ENCODE data around the gene DNMBP. TPM values are rescaled to one million over a fixed set of nuclear protein-coding genes. Genes with fewer than 3 reads are reported as not detected.

DNMBP gene
- total and polyA plus RNA-seq, 2 experiments from 2014 or later: 12.4 to 18.5 TPM

DNA sequence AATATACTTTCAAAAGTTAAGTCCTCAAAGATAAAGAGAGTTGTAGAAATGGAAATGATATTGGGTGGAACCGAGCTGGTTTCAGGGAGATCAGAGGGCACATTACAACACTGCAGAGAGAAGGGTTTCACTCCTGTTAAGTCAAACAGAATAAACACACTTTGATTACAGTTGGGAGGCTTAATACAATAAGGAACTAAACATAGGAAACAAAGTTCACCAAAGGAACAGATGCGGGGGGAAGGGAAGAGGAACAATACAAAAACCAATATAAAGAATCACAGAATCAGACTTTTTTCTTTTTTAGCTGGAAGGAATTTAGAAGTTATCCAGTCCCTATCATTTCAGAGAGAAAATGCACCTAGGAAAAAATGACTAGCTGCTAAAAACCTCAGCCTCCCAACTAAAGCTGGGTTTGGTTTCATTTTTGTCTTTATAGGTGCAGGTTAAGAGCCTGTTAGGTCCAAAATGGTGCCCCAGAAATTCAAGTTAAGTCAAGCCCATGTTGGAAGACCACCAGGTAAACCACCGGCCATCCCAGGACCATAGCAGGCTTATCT lies 81.9 kb downstream of the DNMBP start:
- Histone ChIP-seq H4K20me1 (ENCODE audit: insufficient read depth) (0 out of 2 replicates have a peak, but pooled peaks cover 7% of the 10 kb centered on the region), H3K79me2 (ENCODE audit: insufficient read depth) (peaks cover 95% of the 10 kb centered on the region), H3F3A (ENCODE audit: insufficient read depth) (peaks cover 15% of the 10 kb centered on the region), H3K9ac (no peak overlapping the region), H3K36me3 (ENCODE audit: low read depth) (no peaks in the 10 kb centered on the region), H3K4me3 (no peak overlapping the region), H2AFZ (no peak overlapping the region), H3K27me3 (replicated peaks; ENCODE audit: insufficient read depth) (no peaks in the 10 kb centered on the region), H3K27ac (no peak overlapping the region), H3K9me2 (ENCODE audit: insufficient read depth) (no peaks in the 10 kb centered on the region), H3K4me1 (ENCODE audit: insufficient read depth) (peaks cover 30% of the 10 kb centered on the region), H3K9me3 (ENCODE audit: low read depth) (no peaks in the 10 kb centered on the region), H3K4me2 (ENCODE audit: unreplicated experiment) (no peak overlapping the region)
- WGBS, 2 experiments (ENCODE audit: low coverage in 1 of 2, low lambda C conversion rate in 2 of 2, missing lambda C conversion rate in 2 of 2): 74 to 82% methylated on average over 3 of the region's 3 CpGs
- TF ChIP-seq EZH2phosphoT487 (IDR thresholded peaks at IDR 0.05; ENCODE audit: insufficient read depth, low read depth) (no peak), EZH2 (IDR thresholded peaks at IDR 0.05; ENCODE audit: insufficient read depth, poor library complexity, severe bottlenecking) (no peak)
- DNase-seq: no peak
- in situ Hi-C loops (cut with MboI): no loop called here

DNA sequence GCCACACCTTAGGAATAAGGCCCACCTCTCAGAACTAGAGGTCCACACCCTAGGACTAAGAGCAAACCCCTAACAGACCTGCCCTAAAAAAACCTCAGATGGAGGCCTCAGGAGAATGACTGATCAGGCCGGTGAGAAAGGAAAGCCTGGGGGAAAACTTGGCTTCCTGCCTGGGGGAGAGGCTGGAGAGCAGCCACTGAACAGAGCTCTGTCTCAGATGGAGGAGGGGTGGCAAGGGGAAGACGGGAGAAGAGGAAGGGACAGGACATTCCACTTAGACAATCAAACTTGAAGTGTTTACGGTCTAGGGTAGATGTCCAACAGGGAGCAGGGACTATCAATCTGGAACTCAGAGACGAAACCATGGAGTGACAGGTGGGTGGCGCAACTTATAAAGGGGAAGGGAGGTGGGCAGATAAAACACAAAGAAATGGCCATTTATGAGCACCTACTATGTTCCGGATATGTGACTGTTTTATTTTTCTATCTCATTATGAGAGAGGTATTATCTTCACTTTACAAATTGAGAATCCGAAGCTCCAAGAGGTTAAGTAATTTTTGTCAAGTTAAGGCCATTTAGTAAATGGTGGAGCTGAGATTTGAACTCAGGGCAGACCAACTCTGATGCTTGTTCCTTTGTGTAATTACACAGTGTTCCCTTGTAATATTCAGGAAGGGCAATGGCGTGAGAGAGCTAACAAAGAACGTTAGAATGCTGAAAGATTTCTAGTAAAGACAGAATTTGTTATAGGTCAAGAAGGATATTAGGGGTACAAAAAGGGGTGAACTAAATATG lies 82.6 kb downstream of the DNMBP start:
- no peak for TF ChIP-seq EZH2phosphoT487 (IDR thresholded peaks at IDR 0.05; ENCODE audit: insufficient read depth, low read depth)
- TF ChIP-seq EZH2 (IDR thresholded peaks at IDR 0.05; ENCODE audit: insufficient read depth, poor library complexity, severe bottlenecking): no peak
- Histone ChIP-seq H3K4me1 (ENCODE audit: insufficient read depth) (peaks cover 28% of the 10 kb centered on the region), H3K36me3 (ENCODE audit: low read depth) (no peaks in the 10 kb centered on the region), H3K79me2 (ENCODE audit: insufficient read depth) (peaks cover 100% of the 10 kb centered on the region), H3K27me3 (replicated peaks; ENCODE audit: insufficient read depth) (no peaks in the 10 kb centered on the region), H3K9ac (no peak overlapping the region), H3F3A (ENCODE audit: insufficient read depth) (peaks cover 12% of the 10 kb centered on the region), H4K20me1 (ENCODE audit: insufficient read depth) (0 out of 2 replicates have a peak, but pooled peaks cover 7% of the 10 kb centered on the region), H3K27ac (no peak overlapping the region), H3K9me3 (ENCODE audit: low read depth) (no peaks in the 10 kb centered on the region), H3K9me2 (ENCODE audit: insufficient read depth) (no peaks in the 10 kb centered on the region), H3K4me3 (no peak overlapping the region), H3K4me2 (ENCODE audit: unreplicated experiment) (no peak overlapping the region), H2AFZ (no peak overlapping the region)
- WGBS, 2 experiments (ENCODE audit: low coverage in 1 of 2, low lambda C conversion rate in 2 of 2, missing lambda C conversion rate in 2 of 2): 72 to 73% methylated on average over 9 of the region's 9 CpGs
- DNase-seq: peak; percentile 53
- in situ Hi-C loops (cut with MboI): no loop called here

DNA sequence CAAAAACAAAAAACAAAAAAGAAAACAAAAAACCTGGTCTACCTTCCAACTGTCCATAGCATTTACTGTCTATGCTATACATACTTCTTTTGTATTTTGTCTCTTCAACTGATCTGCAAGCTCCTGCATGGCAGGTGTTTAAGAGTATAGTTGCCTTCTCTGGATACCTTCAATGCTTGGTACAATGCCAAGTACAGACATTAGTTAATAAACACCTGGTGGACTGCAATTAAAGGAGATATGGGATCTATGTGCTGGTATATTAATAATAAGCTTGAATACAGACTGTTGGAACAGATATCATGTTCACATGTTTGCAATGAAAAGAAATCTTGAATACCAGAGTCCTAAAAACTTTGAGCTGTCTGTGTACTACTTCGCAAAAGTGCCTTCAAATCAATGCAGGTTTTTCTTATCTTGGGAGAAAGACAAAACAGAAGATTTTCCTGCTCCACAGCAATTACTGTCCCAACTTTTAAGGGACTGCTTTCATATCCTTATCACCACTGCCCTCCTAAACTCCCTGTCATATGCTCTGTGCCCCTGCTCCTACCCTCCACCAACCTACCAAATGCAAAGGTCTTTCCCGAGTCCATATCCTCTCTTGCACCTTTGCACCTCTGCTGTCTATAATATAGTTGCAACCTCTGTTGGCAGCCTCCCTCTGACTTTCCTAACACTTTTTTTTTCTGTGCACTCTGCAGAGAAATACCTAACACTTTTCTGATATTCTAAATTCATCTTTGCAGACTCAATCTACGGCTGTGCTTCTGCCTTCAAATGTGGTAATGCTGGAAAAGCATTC lies 85.1 kb downstream of the DNMBP start:
- TF ChIP-seq EZH2 (IDR thresholded peaks at IDR 0.05; ENCODE audit: insufficient read depth, poor library complexity, severe bottlenecking) (no peak), EZH2phosphoT487 (IDR thresholded peaks at IDR 0.05; ENCODE audit: insufficient read depth, low read depth) (no peak)
- peaks cover 29% of the 10 kb centered on the region for H3K4me1 ChIP-seq (ENCODE audit: insufficient read depth)
- H2AFZ ChIP-seq: no peak overlapping the region
- no peak overlapping the region for H3K4me2 ChIP-seq (ENCODE audit: unreplicated experiment)
- 80 to 84% methylated on average over 3 of the region's 3 CpGs for WGBS, 2 experiments (ENCODE audit: low coverage in 1 of 2, low lambda C conversion rate in 2 of 2, missing lambda C conversion rate in 2 of 2)
- in situ Hi-C loops (cut with MboI): no loop called here
- 0 out of 2 replicates have a peak, but pooled peaks cover 7% of the 10 kb centered on the region for H4K20me1 ChIP-seq (ENCODE audit: insufficient read depth)
- no peaks in the 10 kb centered on the region for H3K9me2 ChIP-seq (ENCODE audit: insufficient read depth)
- no peak overlapping the region for H3K9ac ChIP-seq
- peaks cover 5% of the 10 kb centered on the region for H3F3A ChIP-seq (ENCODE audit: insufficient read depth)
- no peaks in the 10 kb centered on the region for H3K36me3 ChIP-seq (ENCODE audit: low read depth)
- H3K9me3 ChIP-seq (ENCODE audit: low read depth): no peaks in the 10 kb centered on the region
- no peak overlapping the region for H3K27ac ChIP-seq
- DNase-seq: no peak
- no peak overlapping the region for H3K4me3 ChIP-seq
- no peaks in the 10 kb centered on the region for H3K27me3 ChIP-seq (replicated peaks; ENCODE audit: insufficient read depth)
- peaks cover 100% of the 10 kb centered on the region for H3K79me2 ChIP-seq (ENCODE audit: insufficient read depth)

GRCh38 chr10:99921948-99922347 lies 87.8 kb downstream of the DNMBP start:
- Histone ChIP-seq H3K9ac (no peak overlapping the region), H3K9me3 (ENCODE audit: low read depth) (no peaks in the 10 kb centered on the region), H3K79me2 (ENCODE audit: insufficient read depth) (peaks cover 100% of the 10 kb centered on the region), H3K4me2 (ENCODE audit: unreplicated experiment) (no peak overlapping the region), H3K27me3 (replicated peaks; ENCODE audit: insufficient read depth) (no peaks in the 10 kb centered on the region), H3F3A (ENCODE audit: insufficient read depth) (peaks cover 8% of the 10 kb centered on the region), H3K9me2 (ENCODE audit: insufficient read depth) (no peaks in the 10 kb centered on the region), H4K20me1 (ENCODE audit: insufficient read depth) (no peaks in the 10 kb centered on the region), H2AFZ (no peak overlapping the region), H3K27ac (no peak overlapping the region), H3K36me3 (ENCODE audit: low read depth) (no peaks in the 10 kb centered on the region), H3K4me3 (no peak overlapping the region), H3K4me1 (ENCODE audit: insufficient read depth) (peaks cover 35% of the 10 kb centered on the region)
- TF ChIP-seq EZH2phosphoT487 (IDR thresholded peaks at IDR 0.05; ENCODE audit: insufficient read depth, low read depth) (no peak), EZH2 (IDR thresholded peaks at IDR 0.05; ENCODE audit: insufficient read depth, poor library complexity, severe bottlenecking) (no peak)
- DNase-seq: peak; percentile 40
- WGBS, 2 experiments (ENCODE audit: low coverage in 1 of 2, low lambda C conversion rate in 2 of 2, missing lambda C conversion rate in 2 of 2): 55 to 69% methylated on average over 2 of the region's 2 CpGs
- in situ Hi-C loops (cut with MboI): no loop called here
